GM23248 (cell line): ENCODE data around the gene LPP. TPM values are rescaled to one million over a fixed set of nuclear protein-coding genes. Genes with fewer than 3 reads are reported as not detected.

Experiments used
- DNase-seq: peaks from one replicate; pipeline ENCODE4 v3.0.0-alpha.2; 2015
- H2AFZ ChIP-seq: fragments of 200-600 bp; sonication (generic); 2 replicates; pipeline ENCODE4 v1.6.1; 2016; ENCODE audit warnings: antibody characterized with exemption
- H3F3A ChIP-seq: fragments of 200-600 bp; sonication (generic); 2 replicates; pipeline ENCODE4 v1.6.1; 2016; ENCODE audit warnings: mild to moderate bottlenecking, antibody characterized with exemption, mixed run types; ENCODE audit not compliant: insufficient read depth
- H3K27ac ChIP-seq: fragments of 200-600 bp; sonication (generic); 2 replicates; pipeline ENCODE4 v1.5.1; 2016; ENCODE audit warnings: mild to moderate bottlenecking
- H3K27me3 ChIP-seq: fragments of 200-600 bp; sonication (generic); replicated peaks from 2 replicates; pipeline ENCODE4 v1.6.1; 2016; ENCODE audit warnings: mild to moderate bottlenecking; ENCODE audit not compliant: insufficient read depth
- H3K36me3 ChIP-seq: fragments of 200-600 bp; sonication (generic); 2 replicates; pipeline ENCODE4 v1.6.1; 2016; ENCODE audit warnings: low read depth, mild to moderate bottlenecking
- H3K4me1 ChIP-seq: fragments of 200-600 bp; sonication (generic); 2 replicates; pipeline ENCODE4 v1.6.1; 2016; ENCODE audit warnings: mild to moderate bottlenecking; ENCODE audit not compliant: insufficient read depth
- H3K4me2 ChIP-seq: fragments of 200-600 bp; sonication (generic); one replicate; pipeline ENCODE4 v1.6.1; 2016; ENCODE audit warnings: mild to moderate bottlenecking; ENCODE audit not compliant: unreplicated experiment
- H3K4me3 ChIP-seq: fragments of 200-600 bp; sonication (generic); 2 replicates; pipeline ENCODE4 v1.5.1; 2016; ENCODE audit warnings: mild to moderate bottlenecking
- H3K79me2 ChIP-seq: fragments of 200-600 bp; sonication (generic); 2 replicates; pipeline ENCODE4 v1.6.1; 2016; ENCODE audit warnings: mild to moderate bottlenecking; ENCODE audit not compliant: insufficient read depth
- H3K9ac ChIP-seq: fragments of 200-600 bp; sonication (generic); 2 replicates; pipeline ENCODE4 v1.6.1; 2016; ENCODE audit warnings: mild to moderate bottlenecking
- H3K9me2 ChIP-seq: fragments of 200-600 bp; sonication (generic); 2 replicates; pipeline ENCODE4 v1.6.1; 2016; ENCODE audit warnings: mixed run types, mild to moderate bottlenecking, moderate library complexity; ENCODE audit not compliant: insufficient read depth
- H3K9me3 ChIP-seq: fragments of 200-600 bp; sonication (generic); one replicate; pipeline ENCODE4 v1.6.1; 2017; ENCODE audit warnings: low read depth
- H4K20me1 ChIP-seq: fragments of 200-600 bp; sonication (generic); 2 replicates; pipeline ENCODE4 v1.6.0; 2016; ENCODE audit not compliant: insufficient read depth
- EZH2 ChIP-seq: fragments of 200-600 bp; sonication (generic); IDR thresholded peaks from 2 replicates; pipeline ENCODE4 v1.6.1; 2018; ENCODE audit warnings: antibody characterized with exemption, mild to moderate bottlenecking; ENCODE audit not compliant: insufficient read depth, poor library complexity, severe bottlenecking
- EZH2phosphoT487 ChIP-seq: fragments of 200-600 bp; sonication (generic); IDR thresholded peaks from 2 replicates; pipeline ENCODE4 v1.6.1; 2018; ENCODE audit warnings: antibody characterized with exemption, moderate library complexity, mild to moderate bottlenecking, low read depth; ENCODE audit not compliant: insufficient read depth
- WGBS, 2 experiments: methylation state at CpG; one replicate each; pipeline ENCODE4 v1.1.6; 2015 to 2017; ENCODE audit warnings: low lambda C conversion rate in 2 of 2, low coverage in 1 of 2; ENCODE audit errors: missing lambda C conversion rate in 2 of 2; 5-methylcytosine and 5-hydroxymethylcytosine counted together
- in situ Hi-C: fragments of 300-500 bp; cut with MboI; formaldehyde crosslinking; loops from 2 replicates; pipeline ENCODE4 v1.15.0; 2020
- polyA plus RNA-seq: library from polyadenylated mRNA; unstranded; fragments of >200 nt; fragmentation: Nextera tagmentation; extraction: Ambion mirVana; gene quantifications from 2 replicates; pipeline ENCODE4 v1.2.1, GENCODE V29; 2016
- total RNA-seq: library from RNA; depleted of rRNA; stranded (reverse); fragments of >200 nt; shearing (Covaris generic); gene quantifications from 2 replicates; pipeline ENCODE4 v1.2.3, GENCODE V29; 2014

LPP gene
- total and polyA plus RNA-seq, 2 experiments from 2014 or later = 42.8 to 61.7 TPM

- no peak overlapping the region for H3K9ac ChIP-seq
- no peaks in the 10 kb centered on the region for H4K20me1 ChIP-seq
- H3K4me1 ChIP-seq = no peaks in the 10 kb centered on the region
- no peaks in the 10 kb centered on the region for H3F3A ChIP-seq
- H3K79me2 ChIP-seq = peaks cover 95% of the 10 kb centered on the region
- whole genome bisulfite sequencing, 2 experiments = 90 to 93% methylated on average over 6 of the region's 6 CpGs
- in situ Hi-C loops = no loop called here
- no peaks in the 10 kb centered on the region for H3K27me3 ChIP-seq
- H3K9me3 ChIP-seq = no peaks in the 10 kb centered on the region
- H3K36me3 ChIP-seq = no peaks in the 10 kb centered on the region; the same call in 1 of the 2 replicates
- no peaks in the 10 kb centered on the region for H3K9me2 ChIP-seq
- H3K4me3 ChIP-seq = no peak overlapping the region
- no peak overlapping the region for H2AFZ ChIP-seq
- no peak for DNase-seq
- no peak overlapping the region for H3K27ac ChIP-seq
- TF ChIP-seq EZH2 = no peak
- TF ChIP-seq EZH2phosphoT487 = no peak
- no peak overlapping the region for H3K4me2 ChIP-seq
Measured at GRCh38 chr3:188309437-188310269, 155.7 kb downstream of the LPP start.

DNA sequence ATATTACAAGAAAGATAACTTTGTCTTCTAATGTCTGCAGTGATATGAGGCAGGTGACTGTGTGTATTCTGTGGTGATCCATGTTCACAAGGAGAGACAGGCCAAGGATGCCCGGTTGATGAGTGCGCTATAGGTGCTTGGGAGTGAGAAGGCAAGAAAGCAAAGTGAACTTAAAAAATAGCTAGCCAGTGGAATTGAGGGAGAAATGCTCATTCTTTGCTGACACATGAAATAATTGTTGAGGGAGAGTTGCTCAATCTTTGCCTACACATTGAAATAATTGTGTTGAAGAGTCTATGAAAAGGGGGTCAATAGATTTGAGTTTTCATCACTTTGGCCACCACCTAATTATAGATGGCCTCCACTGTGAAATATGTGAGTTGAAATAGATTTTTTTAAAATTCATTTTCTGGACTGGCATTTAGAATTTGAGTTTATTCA, 156.3 kb downstream of the LPP start:
- TF ChIP-seq EZH2phosphoT487 (no peak), EZH2 (no peak)
- Histone ChIP-seq H3K9me3 (no peaks in the 10 kb centered on the region), H3K9me2 (no peaks in the 10 kb centered on the region), H3K4me1 (no peaks in the 10 kb centered on the region; the same call in 1 of the 2 replicates), H4K20me1 (no peaks in the 10 kb centered on the region), H3K4me3 (no peak overlapping the region), H3F3A (no peaks in the 10 kb centered on the region), H2AFZ (no peak overlapping the region), H3K27ac (no peak overlapping the region), H3K4me2 (no peak overlapping the region), H3K79me2 (peaks cover 95% of the 10 kb centered on the region), H3K9ac (no peak overlapping the region), H3K36me3 (no peaks in the 10 kb centered on the region; the same call in 1 of the 2 replicates), H3K27me3 (no peaks in the 10 kb centered on the region)
- in situ Hi-C loops = no loop called here
- WGBS, 2 experiments = 98 to 100% methylated on average over 2 of the region's 2 CpGs
- DNase-seq = no peak

GRCh38 chr3:188315553-188315952, 161.6 kb downstream of the LPP start:
- no peak for DNase-seq

DNA sequence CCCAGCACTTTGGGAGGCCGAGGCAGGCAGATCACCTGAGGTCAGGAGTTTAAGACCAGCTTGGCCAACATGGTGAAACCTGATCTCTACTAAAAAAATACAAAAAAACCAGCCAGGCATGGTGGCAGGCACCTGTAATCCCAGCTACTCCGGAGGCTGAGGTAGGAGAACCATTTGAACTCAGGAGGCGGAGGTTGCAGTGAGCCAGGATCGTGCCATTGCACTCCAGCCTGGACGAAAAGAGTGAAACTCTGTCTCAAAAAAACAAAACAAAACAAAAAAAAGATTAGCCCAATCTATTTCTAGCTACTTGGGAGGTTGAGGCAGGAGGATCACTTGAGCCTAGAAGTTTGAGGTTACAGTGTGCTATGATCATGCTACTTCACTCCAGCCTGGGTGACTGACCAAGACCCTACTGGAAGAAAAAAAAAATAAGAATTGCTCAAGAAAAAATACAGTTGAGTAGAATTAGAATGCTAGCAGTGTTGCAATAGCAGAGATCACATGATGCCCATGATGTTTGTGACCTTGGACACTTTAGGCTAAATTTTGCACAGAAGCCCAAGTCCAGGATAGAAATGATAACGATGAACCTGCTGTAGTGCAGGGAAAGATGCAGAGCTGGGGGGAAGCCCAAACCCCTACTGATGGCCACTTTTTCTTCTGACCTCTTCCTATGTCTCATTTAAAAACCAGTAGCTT, 162.2 kb downstream of the LPP start:
- Histone ChIP-seq H3F3A (peaks cover 45% of the 10 kb centered on the region), H3K27me3 (no peaks in the 10 kb centered on the region), H3K4me3 (no peak overlapping the region), H3K9me3 (no peaks in the 10 kb centered on the region), H3K79me2 (peaks cover 73% of the 10 kb centered on the region), H3K9me2 (no peaks in the 10 kb centered on the region), H3K27ac (peak overlapping the region; percentile 66), H3K4me2 (peak overlapping the region; percentile 22), H3K36me3 (no peaks in the 10 kb centered on the region; the same call in 1 of the 2 replicates), H2AFZ (no peak overlapping the region), H3K4me1 (peaks cover 42% of the 10 kb centered on the region), H4K20me1 (no peaks in the 10 kb centered on the region), H3K9ac (0 out of 2 replicates have a peak overlapping the region, but pooled peaks have one; percentile 43)
- peak; percentile 59 for DNase-seq
- in situ Hi-C loops = no loop called here
- TF ChIP-seq EZH2 = no peak
- no peak for TF ChIP-seq EZH2phosphoT487
- 91 to 95% methylated on average over 6 of the region's 6 CpGs for WGBS, 2 experiments

More at GRCh38 chr3:188315553-188315952, 161.6 kb downstream of the LPP start:
- TF ChIP-seq EZH2phosphoT487 (no peak), EZH2 (no peak)
- no peak overlapping the region for H3K4me3 ChIP-seq
- WGBS, 2 experiments = 80 to 93% methylated on average over 2 of the region's 2 CpGs
- H3F3A ChIP-seq = peaks cover 39% of the 10 kb centered on the region
- no peaks in the 10 kb centered on the region for H4K20me1 ChIP-seq
- H3K9me3 ChIP-seq = no peaks in the 10 kb centered on the region
- H3K27ac ChIP-seq = peak overlapping the region; percentile 66
- no peaks in the 10 kb centered on the region; the same call in 1 of the 2 replicates for H3K36me3 ChIP-seq
- H3K4me1 ChIP-seq = peaks cover 36% of the 10 kb centered on the region
- in situ Hi-C loops = no loop called here
- no peak overlapping the region for H2AFZ ChIP-seq
- H3K4me2 ChIP-seq = no peak overlapping the region
- H3K27me3 ChIP-seq = no peaks in the 10 kb centered on the region
- H3K9ac ChIP-seq = no peak overlapping the region
- no peaks in the 10 kb centered on the region for H3K9me2 ChIP-seq
- peaks cover 79% of the 10 kb centered on the region for H3K79me2 ChIP-seq
